B cell (primary cell): ENCODE measurements around the gene UQCC5.

Experiments
- EZH2 ChIP-seq: IDR thresholded peaks from 2 replicates; pipeline ENCODE4 v1.6.1; 2012; ENCODE audit warnings: borderline replicate concordance, low read depth, mild to moderate bottlenecking, moderate library complexity, low read length; ENCODE audit not compliant: insufficient read depth, poor library complexity, severe bottlenecking
- TF ChIP-seq, protein P1 (sequence below): fragments of 200-600 bp; IDR thresholded peaks from one replicate; pipeline ENCODE4 v1.8.0; 2022; ENCODE audit warnings: antibody characterized with exemption, mild to moderate bottlenecking

DNA sequence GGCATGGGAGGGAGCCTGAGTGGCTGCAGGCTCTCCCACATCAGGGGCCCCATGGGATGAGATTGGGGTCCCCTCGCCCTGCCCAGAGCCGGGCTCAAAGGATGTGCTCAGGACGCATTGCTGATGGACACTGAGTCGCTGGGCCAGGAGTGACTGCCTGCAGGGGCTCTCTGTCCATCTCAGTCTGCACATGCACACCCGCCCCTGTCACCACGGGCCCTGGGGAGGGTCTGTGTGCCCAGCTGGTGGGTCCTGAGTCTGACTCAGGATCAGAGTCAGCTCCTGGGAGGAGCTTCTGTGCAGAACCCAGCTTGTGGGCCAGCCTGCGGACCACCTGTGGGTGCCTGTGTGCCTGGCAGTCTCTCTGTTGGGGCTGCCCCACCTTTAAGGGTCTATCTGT, 23.1 kb upstream of the UQCC5 start:
- TF ChIP-seq, protein P1, sequence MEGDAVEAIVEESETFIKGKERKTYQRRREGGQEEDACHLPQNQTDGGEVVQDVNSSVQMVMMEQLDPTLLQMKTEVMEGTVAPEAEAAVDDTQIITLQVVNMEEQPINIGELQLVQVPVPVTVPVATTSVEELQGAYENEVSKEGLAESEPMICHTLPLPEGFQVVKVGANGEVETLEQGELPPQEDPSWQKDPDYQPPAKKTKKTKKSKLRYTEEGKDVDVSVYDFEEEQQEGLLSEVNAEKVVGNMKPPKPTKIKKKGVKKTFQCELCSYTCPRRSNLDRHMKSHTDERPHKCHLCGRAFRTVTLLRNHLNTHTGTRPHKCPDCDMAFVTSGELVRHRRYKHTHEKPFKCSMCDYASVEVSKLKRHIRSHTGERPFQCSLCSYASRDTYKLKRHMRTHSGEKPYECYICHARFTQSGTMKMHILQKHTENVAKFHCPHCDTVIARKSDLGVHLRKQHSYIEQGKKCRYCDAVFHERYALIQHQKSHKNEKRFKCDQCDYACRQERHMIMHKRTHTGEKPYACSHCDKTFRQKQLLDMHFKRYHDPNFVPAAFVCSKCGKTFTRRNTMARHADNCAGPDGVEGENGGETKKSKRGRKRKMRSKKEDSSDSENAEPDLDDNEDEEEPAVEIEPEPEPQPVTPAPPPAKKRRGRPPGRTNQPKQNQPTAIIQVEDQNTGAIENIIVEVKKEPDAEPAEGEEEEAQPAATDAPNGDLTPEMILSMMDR = no peak
- TF ChIP-seq EZH2 = no peak
